Epithelial cell of proximal tubule (primary cell): ENCODE results near the gene DENND1A. TPM values are rescaled to one million over a fixed set of nuclear protein-coding genes. Genes with fewer than 3 reads are reported as not detected.

Source experiments
- DNase-seq: peaks from one replicate; pipeline ENCODE4 v3.0.0-alpha.2; 2011; ENCODE audit warnings: low read depth
- H3K4me3 ChIP-seq: 2 replicates; pipeline ENCODE4 v1.5.1; 2011; ENCODE audit warnings: low read depth, mild to moderate bottlenecking, low read length
- CTCF ChIP-seq: conservative IDR thresholded peaks from 2 replicates; pipeline ENCODE4 v1.5.1; 2012; ENCODE audit warnings: low read depth, mild to moderate bottlenecking, low read length
- total RNA-seq: library from RNA; depleted of rRNA; stranded (reverse); fragments of >200 nt; gene quantifications from 2 replicates; pipeline ENCODE4 v1.2.3, GENCODE V29; 2015

The DENND1A gene
- total RNA-seq, 1 donor from 2014 or later = 26.6 TPM

- no peak for DNase-seq
- no peak overlapping the region for H3K4me3 ChIP-seq
- TF ChIP-seq CTCF = no peak
Measured at GRCh38 chr9:123660691-123661466, 269.0 kb downstream of the DENND1A start.

- H3K4me3 ChIP-seq = no peak overlapping the region
- TF ChIP-seq CTCF = no peak
- no peak for DNase-seq
Measured at GRCh38 chr9:123659358-123659757, 270.6 kb downstream of the DENND1A start.

DNA sequence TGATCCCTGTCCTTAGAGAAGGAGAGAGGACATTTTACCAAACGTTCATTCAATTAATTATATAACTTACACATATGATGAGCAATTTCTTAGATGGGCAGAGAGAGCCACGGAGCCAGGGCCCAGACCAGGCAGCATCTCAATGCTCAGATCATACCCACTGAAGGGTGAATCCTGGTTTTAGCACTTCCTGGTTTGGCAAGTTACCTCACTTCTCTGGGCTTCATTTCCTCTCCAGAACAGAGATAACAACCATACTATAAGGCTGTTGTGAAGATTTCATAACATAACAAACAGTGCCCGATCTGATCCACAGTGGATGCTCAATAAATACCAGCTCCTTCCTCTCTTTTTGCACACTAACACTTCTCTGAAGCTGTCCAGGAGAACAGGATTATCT, 271.1 kb downstream of the DENND1A start:
- no peak for DNase-seq
- no peak overlapping the region for H3K4me3 ChIP-seq
- no peak for TF ChIP-seq CTCF

GRCh38 chr9:123657941-123658340, 272.0 kb downstream of the DENND1A start:
- H3K4me3 ChIP-seq = no peak overlapping the region
- DNase-seq = no peak
- TF ChIP-seq CTCF = no peak

GRCh38 chr9:123657099-123657498, 272.8 kb downstream of the DENND1A start:
- TF ChIP-seq CTCF = no peak
- DNase-seq = no peak

DNA sequence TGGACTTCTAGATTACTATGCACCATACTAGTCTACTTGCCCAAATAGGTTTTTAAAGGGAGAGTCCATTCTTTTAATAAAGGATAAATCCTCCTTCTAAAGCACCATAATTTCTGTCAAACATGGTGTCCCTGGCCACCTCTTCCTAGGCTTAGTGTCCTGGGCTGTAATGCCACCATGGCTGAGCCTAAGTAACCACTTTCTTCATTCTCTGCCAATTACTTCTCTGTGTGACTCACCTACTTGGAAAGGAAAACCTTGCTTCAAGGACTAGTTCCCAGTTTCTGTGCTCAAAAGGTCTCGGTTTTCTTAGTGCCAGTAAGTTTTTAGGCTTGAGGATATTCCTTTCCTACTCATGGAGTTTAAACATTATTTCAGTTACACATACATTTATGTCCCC, 273.4 kb downstream of the DENND1A start:
- DNase-seq = peak; percentile 16
- H3K4me3 ChIP-seq = no peak overlapping the region
- no peak for TF ChIP-seq CTCF

More at GRCh38 chr9:123657099-123657498, 272.8 kb downstream of the DENND1A start:
- H3K4me3 ChIP-seq = no peak overlapping the region
